ENCODE results near the gene HOXC9.
A peak's percentile ranks its signal among the peaks of the same experiment; 100 is the strongest.

Gene HOXC9

DNA sequence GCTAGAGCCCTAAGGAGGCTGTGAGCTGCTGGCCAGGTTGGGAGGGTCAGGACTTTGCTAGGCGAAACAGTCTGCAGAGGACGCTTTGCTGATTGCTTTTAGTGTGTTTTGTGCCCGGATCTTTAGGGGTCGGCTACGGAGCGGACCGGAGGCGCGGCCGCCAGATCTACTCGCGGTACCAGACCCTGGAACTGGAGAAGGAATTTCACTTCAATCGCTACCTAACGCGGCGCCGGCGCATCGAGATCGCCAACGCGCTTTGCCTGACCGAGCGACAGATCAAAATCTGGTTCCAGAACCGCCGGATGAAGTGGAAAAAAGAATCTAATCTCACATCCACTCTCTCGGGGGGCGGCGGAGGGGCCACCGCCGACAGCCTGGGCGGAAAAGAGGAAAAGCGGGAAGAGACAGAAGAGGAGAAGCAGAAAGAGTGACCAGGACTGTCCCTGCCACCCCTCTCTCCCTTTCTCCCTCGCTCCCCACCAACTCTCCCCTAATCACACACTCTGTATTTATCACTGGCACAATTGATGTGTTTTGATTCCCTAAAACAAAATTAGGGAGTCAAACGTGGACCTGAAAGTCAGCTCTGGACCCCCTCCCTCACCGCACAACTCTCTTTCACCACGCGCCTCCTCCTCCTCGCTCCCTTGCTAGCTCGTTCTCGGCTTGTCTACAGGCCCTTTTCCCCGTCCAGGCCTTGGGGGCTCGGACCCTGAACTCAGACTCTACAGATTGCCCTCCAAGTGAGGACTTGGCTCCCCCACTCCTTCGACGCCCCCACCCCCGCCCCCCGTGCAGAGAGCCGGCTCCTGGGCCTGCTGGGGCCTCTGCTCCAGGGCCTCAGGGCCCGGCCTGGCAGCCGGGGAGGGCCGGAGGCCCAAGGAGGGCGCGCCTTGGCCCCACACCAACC lies 29.8 kb downstream of the HOXC9 start:
- no peak overlapping the region for H3K4me3 ChIP-seq (ENCODE audit: low read length)
- TF ChIP-seq, protein P1, sequence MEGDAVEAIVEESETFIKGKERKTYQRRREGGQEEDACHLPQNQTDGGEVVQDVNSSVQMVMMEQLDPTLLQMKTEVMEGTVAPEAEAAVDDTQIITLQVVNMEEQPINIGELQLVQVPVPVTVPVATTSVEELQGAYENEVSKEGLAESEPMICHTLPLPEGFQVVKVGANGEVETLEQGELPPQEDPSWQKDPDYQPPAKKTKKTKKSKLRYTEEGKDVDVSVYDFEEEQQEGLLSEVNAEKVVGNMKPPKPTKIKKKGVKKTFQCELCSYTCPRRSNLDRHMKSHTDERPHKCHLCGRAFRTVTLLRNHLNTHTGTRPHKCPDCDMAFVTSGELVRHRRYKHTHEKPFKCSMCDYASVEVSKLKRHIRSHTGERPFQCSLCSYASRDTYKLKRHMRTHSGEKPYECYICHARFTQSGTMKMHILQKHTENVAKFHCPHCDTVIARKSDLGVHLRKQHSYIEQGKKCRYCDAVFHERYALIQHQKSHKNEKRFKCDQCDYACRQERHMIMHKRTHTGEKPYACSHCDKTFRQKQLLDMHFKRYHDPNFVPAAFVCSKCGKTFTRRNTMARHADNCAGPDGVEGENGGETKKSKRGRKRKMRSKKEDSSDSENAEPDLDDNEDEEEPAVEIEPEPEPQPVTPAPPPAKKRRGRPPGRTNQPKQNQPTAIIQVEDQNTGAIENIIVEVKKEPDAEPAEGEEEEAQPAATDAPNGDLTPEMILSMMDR (IDR thresholded peaks at IDR 0.05; ENCODE audit: insufficient read depth, low read depth, low read length, missing control alignments), result no peak
- DNase-seq (ENCODE audit: low read depth), result no peak

GRCh38 chr12:54030442-54030801 lies 30.5 kb downstream of the HOXC9 start:
- DNase-seq (ENCODE audit: low read depth), result no peak
- TF ChIP-seq, protein P1 (IDR thresholded peaks at IDR 0.05; ENCODE audit: insufficient read depth, low read depth, low read length, missing control alignments), result no peak
- H3K4me3 ChIP-seq (ENCODE audit: low read length), result no peak overlapping the region

DNA sequence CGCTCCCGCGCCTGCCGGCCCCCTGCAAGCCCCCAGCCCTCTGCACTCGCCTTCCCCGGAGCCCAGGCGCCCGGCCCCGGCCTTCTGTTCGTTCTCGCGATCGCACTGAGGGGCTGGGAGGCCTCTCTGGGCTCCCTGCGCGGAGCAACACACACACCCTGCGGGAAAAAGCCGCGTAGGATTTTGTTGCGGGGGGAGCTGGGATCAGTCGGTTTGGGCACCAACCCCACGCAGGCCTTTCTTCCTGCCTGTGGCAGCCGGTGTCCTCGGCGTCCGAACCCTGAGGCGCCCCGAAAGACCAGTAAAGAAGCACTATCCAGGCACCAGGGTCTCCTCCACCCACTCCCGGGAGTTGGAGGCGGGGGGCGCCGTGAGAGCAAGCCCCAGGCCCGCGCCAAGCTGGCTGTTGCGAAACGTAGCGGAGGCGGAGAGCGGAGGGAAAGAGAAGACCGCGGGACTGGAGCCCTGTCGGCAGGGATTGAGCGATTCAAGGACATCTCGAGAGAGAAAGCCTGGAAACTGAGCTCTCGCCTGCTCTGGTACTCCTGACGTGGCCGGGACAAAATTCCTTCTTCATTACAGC lies 31.0 kb downstream of the HOXC9 start:
- no peak overlapping the region for H3K4me3 ChIP-seq (ENCODE audit: low read length)
- TF ChIP-seq, protein P1 (IDR thresholded peaks at IDR 0.05; ENCODE audit: insufficient read depth, low read depth, low read length, missing control alignments), result no peak
- peak; percentile 30 for DNase-seq (ENCODE audit: low read depth)

DNA sequence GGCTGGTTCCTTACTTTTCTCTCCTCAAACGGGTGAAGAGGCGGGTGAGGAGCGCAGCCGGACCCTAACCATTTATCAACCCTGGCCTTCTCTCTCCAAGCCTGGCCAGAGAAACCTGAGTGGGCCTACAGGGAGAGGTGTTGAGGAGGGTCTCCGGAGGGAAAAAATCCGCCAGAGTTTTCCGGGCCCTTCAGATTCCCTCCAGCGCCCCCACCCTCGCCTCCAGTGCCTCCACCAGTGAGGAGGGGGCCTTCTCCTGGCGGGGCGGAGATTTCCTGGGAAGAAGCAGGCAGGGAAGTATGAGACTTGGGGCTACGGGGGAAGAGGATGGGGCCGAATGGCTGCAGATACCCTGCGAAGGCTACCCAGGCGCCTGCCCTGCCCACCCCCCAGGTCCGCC lies 31.5 kb downstream of the HOXC9 start:
- TF ChIP-seq, protein P1 (IDR thresholded peaks at IDR 0.05; ENCODE audit: insufficient read depth, low read depth, low read length, missing control alignments), result no peak
- no peak for DNase-seq (ENCODE audit: low read depth)
- H3K4me3 ChIP-seq (ENCODE audit: low read length), result no peak overlapping the region

DNA sequence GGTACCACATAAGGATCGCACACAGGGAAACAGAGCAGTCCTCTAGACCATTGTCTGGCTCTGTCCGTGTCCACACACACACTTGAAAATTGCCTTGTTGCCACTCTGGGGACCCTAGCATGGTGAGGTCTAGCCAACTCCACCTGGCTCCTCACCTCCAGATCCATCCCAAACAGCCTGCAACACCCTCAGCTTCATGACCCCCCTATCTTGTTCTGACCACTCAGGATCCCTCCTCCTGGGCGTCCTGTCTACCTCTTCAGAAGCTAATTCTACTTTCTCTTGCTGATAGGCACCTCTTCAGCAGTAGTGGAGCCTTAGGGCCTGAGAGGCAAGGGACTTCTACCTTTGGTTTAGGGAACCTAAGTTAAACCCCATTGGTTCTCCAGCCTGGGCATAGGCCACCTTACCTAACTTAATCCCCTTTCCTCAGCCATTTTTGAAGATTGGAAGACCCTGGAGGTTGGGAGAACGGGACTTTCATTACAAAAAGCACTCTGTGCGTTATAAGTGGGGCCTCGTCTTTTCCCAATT lies 32.2 kb downstream of the HOXC9 start:
- TF ChIP-seq, protein P1 (IDR thresholded peaks at IDR 0.05; ENCODE audit: insufficient read depth, low read depth, low read length, missing control alignments), result no peak
- DNase-seq (ENCODE audit: low read depth), result no peak
- no peak overlapping the region for H3K4me3 ChIP-seq (ENCODE audit: low read length)

DNA sequence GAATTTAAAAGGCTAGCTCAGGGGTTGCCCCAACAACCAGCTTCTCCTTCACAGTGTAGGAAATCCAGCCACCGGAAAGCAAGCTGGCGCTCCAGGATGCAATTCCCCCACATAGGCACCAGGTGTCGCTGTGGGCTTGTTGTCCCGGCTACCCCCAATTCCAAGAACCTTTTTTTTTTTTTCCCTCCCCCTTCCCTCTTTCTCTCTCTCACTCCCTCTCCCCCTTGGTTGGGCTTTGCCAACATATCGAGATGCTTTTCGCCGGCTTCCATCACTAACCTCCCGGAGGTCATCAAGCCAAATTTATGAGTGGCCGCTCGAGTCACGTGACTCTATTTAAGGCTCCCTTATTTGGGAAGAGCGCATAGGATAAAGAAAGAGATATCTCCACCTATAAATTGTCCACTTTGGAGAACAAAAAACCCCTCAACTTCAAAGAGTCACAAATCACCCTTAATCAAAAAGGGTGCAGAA lies 32.7 kb downstream of the HOXC9 start, which contains the start of gene HOXC5:
HOXC5 (plus strand) TSS at position 424 of the 474 bp plus-strand sequence. CDS start 73 bp downstream, outside the sequence.
- TF ChIP-seq, protein P1 (IDR thresholded peaks at IDR 0.05; ENCODE audit: insufficient read depth, low read depth, low read length, missing control alignments), result peak; percentile 91
- DNase-seq (ENCODE audit: low read depth), result peak; percentile 70
- peak within 1 kb of the TSS; percentile 22 for H3K4me3 ChIP-seq (ENCODE audit: low read length)
